Muscle layer of colon (tissue), 2 donors: Measurements from ENCODE around the gene DAPK1.
A peak's percentile ranks its signal among the peaks of the same experiment; 100 is the strongest.

Experiments used
- H3K27ac ChIP-seq: one replicate; pipeline ENCODE4 v1.7.0; 2013; ENCODE audit warnings: low read depth, mild to moderate bottlenecking, low read length, moderate library complexity
- H3K27me3 ChIP-seq, 2 donors: one replicate each; pipeline ENCODE4 v1.7.0; 2013; ENCODE audit warnings: low read length in 2 of 2, mild to moderate bottlenecking in 2 of 2; ENCODE audit not compliant: insufficient read depth in 2 of 2, control insufficient read depth in 1 of 2
- H3K36me3 ChIP-seq: one replicate; pipeline ENCODE4 v1.7.0; 2013; ENCODE audit warnings: mild to moderate bottlenecking, low read length; ENCODE audit not compliant: insufficient read depth
- H3K4me1 ChIP-seq: one replicate; pipeline ENCODE4 v1.7.0; 2013; ENCODE audit warnings: mild to moderate bottlenecking, low read length; ENCODE audit not compliant: insufficient read depth
- H3K4me3 ChIP-seq, 2 donors: one replicate each; pipeline ENCODE4 v1.7.0; 2013; ENCODE audit warnings: low read length in 2 of 2, low read depth in 1 of 2, mild to moderate bottlenecking in 1 of 2, moderate library complexity in 1 of 2
- H3K9ac ChIP-seq: one replicate; pipeline ENCODE4 v1.7.0; 2013; ENCODE audit warnings: low read length
- H3K9me3 ChIP-seq: one replicate; pipeline ENCODE4 v1.7.0; 2013; ENCODE audit warnings: mild to moderate bottlenecking, low read length
- donor health status: abdominal sarcoma.
- donor health status: Adenocarcinoma of cecum.

DAPK1 gene

DNA sequence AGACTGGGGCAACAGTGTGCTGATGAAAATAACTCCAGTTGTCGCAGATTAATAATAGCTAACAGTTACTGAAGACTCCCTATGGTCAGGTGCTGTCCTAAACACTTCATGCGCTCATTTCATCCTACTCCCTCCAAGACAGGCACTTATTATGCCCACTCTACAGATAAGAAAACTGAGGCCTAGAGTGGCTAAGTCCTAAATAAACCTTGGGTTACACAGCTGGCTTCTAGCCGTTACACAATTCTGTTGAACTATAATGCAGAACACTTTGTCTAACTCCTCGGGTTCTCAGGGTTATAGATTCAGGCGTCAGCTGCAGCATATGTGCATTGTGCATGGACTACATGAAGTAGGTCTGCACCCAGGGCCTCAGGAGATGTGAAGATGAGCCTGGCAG lies 103.9 kb downstream of the DAPK1 start:
- Histone ChIP-seq H3K9ac (no peak overlapping the region), H3K4me1 (peaks cover 87% of the 10 kb centered on the region), H3K9me3 (no peaks in the 10 kb centered on the region), H3K27ac (no peak overlapping the region), H3K4me3 (no peak overlapping the region), H3K36me3 (peaks cover 11% of the 10 kb centered on the region), H3K27me3 (no peaks in the 10 kb centered on the region)

DNA sequence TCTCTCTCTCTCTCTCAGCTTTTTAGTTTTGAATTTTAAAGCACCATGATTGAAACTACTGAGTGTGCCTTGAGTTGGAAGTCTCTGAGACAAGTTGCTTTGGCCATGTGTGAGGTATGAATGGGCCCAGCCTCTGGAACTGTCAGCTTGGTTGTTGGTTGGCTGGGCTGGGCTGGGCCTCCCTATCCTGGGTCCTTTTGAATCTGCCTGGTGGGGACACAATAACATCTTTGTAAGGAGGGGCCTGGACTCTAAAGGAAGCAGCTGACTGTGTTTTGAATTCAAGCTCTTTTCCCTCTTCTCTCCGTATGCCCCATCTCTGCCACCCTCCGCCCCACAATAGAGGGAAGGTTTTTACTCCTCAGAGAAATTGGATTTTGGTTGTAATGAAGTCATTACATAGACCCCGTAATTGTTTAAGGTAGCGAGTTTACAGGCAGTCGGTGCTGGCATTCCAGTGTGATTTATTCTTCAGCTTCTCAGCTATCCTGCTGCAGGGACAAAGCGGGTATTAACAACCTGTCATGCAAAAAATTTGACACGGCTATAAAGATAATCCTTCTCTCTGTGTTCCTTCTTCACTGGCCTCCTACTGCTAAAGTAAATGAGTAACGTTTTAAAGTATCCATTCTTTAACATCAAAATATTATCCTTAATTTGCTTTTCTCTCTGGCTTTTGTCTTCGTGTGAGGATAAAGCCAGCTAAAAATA lies 105.4 kb downstream of the DAPK1 start:
- Histone ChIP-seq H3K4me3 (no peak overlapping the region), H3K9ac (no peak overlapping the region), H3K9me3 (no peaks in the 10 kb centered on the region), H3K27ac (peak overlapping the region; percentile 16), H3K27me3 (no peaks in the 10 kb centered on the region), H3K4me1 (peaks cover 85% of the 10 kb centered on the region), H3K36me3 (peaks cover 11% of the 10 kb centered on the region)

DNA sequence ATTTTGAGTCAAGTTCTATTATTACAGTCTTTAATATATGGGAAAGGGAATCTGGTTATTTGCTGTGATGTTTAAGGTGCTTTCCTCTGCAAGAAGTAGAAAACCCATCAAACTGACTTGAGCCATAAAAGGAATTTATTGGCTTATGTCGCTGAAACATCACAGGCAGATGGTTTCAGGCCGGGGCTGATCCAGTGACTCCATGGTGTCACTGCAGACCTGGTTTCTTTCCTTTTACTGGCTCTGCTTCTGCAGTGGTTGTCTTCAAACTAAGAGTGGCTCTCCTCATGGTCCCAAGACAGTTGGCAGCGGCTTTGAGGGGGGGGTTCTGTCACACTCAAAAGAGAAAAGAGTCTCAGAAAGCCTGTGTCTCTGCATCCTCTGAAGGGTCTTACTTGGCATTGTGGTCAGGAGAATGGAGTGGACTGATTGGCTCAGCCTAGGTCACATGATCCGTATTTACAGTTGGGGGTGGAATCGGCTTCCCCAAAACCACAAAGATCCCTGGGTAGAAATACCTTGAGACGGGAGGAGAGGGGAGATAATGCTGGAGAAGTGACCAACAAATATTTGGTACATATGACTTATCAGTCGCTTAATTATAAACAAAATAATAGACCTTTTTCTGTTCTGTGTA lies 106.3 kb downstream of the DAPK1 start:
- Histone ChIP-seq H3K36me3 (peaks cover 15% of the 10 kb centered on the region), H3K27ac (peak overlapping the region; percentile 27), H3K9ac (no peak overlapping the region), H3K27me3 (no peaks in the 10 kb centered on the region), H3K4me3 (no peak overlapping the region), H3K9me3 (no peaks in the 10 kb centered on the region), H3K4me1 (peaks cover 84% of the 10 kb centered on the region)

DNA sequence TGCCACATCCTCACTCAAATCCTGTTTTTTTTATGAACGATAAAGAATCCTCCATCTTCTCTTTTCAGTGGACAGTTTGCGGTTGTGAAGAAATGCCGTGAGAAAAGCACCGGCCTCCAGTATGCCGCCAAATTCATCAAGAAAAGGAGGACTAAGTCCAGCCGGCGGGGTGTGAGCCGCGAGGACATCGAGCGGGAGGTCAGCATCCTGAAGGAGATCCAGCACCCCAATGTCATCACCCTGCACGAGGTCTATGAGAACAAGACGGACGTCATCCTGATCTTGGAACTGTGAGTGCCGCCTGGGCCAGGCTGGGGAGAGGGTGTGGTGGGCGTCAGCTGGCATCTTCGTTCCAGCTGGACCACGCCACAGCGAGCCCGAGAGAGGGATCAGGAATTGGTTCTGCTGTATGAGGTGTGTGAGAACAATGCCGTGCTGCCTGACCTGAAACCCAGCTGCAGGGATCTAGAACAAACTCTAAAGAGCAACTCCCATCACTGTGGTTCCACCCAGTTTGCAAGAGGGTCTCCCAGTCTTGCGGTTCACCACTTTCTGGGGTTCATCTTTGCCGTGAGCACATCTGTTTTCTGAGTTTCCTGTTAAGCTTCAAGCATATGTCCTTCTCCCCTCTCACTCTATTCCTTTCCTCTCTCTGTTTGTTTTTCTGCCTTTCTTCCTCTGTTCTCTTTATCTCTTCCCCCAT lies 107.4 kb downstream of the DAPK1 start:
- Histone ChIP-seq H3K9me3 (no peaks in the 10 kb centered on the region), H3K27ac (peak overlapping the region; percentile 31), H3K27me3 (no peaks in the 10 kb centered on the region), H3K36me3 (peaks cover 15% of the 10 kb centered on the region), H3K4me1 (peaks cover 83% of the 10 kb centered on the region), H3K9ac (no peak overlapping the region), H3K4me3 (no peak overlapping the region)

DNA sequence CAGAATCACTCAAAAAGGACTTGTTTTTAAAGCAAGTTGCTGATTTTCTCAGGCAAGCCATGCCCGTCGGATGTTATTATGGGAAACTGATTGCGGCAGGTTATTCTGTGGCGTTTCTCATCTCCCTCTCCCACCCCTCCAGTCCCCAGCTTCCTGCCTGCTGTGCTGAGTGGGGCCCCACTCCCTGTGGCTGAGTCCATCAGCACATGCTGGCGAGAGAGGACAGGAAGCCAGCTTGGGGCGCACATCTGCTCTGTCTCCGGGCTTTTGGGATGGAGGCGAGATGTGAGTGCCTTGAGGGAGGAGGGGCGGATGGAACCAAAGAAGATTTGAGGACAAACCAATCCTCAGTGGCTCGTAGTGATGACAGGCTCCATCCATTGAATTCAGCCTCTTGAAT lies 108.0 kb downstream of the DAPK1 start:
- Histone ChIP-seq H3K4me1 (peaks cover 83% of the 10 kb centered on the region), H3K27me3 (no peaks in the 10 kb centered on the region), H3K36me3 (peaks cover 15% of the 10 kb centered on the region), H3K4me3 (no peak overlapping the region), H3K9me3 (no peaks in the 10 kb centered on the region), H3K9ac (no peak overlapping the region), H3K27ac (peak overlapping the region; percentile 31)

DNA sequence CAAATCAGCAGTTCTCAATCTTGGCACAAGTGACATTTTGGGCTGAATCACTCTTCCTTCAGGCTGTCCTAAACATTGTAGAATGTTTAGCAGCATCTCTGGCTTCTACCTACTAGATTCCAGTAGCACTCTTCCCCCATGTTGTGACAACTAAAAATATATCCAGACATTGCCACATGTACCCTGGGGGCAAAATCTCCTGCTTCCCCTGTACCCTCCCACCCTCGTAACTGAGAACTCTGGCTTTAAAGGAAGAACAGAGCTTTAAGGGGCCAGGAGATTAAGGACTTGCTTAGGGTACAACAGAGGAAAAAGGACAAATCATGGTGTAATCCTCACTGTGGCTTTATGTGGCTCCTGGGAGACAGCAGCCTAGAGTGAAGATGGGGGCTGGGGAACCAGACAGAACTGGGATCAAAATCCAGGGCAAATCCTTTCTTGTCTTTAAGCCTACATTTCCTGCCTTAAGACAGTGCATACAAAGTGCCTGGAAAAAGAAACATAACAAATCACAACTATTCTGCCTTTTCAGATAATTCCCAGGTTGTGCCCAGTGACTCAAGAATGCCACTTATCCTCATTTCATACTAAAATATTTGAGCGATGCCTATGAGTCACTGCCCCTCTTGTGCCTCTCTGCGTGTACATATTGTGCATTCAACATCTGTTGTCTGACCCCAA lies 109.3 kb downstream of the DAPK1 start:
- Histone ChIP-seq H3K4me3 (no peak overlapping the region), H3K9ac (no peak overlapping the region), H3K9me3 (no peaks in the 10 kb centered on the region), H3K27ac (peak overlapping the region; percentile 53), H3K36me3 (peaks cover 15% of the 10 kb centered on the region), H3K27me3 (no peaks in the 10 kb centered on the region), H3K4me1 (peaks cover 72% of the 10 kb centered on the region)

DNA sequence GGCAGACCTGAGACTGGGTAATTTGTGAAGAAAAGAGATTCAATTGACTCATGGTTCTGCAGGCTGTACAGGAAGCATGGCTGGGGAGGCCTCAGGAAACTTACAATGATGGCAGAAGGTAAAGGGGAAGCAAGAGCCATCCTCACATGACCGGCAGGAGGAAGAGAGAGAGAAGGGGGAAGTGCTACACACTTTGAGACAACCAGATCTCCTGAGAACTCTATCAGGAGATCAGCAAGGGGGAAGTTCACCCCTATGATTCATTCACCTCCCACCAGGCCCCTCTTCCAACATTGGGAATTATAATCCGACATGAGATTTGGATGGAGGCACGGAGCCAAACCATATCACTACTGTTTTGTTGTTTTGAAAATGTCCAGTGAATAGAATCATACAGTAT lies 110.2 kb downstream of the DAPK1 start:
- no peak overlapping the region for H3K4me3 ChIP-seq
- H3K36me3 ChIP-seq, result peaks cover 15% of the 10 kb centered on the region
- H3K9ac ChIP-seq, result no peak overlapping the region
- no peaks in the 10 kb centered on the region for H3K9me3 ChIP-seq
- no peak overlapping the region for H3K27ac ChIP-seq
- peaks cover 70% of the 10 kb centered on the region for H3K4me1 ChIP-seq
- no peaks in the 10 kb centered on the region for H3K27me3 ChIP-seq

DNA sequence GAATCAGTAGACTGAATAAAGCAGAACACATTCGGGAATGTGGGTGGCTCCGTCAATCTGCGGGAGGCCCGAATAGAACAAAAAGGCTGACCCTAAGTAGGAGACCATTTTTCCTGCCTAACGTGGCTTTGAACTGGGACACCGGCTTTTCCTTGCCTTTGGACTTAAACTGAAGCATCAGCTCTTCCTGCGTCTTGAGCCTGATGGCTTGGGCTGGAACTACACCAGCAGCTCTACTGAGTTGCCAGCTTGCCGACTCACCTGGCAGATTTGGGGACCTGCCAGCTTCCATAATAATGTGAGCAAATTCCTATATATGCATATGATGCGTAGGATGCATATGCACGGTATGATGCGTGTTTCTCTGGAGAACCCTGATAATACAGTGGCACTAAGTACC lies 111.3 kb downstream of the DAPK1 start:
- Histone ChIP-seq H3K9me3 (no peaks in the 10 kb centered on the region), H3K9ac (no peak overlapping the region), H3K27me3 (no peaks in the 10 kb centered on the region), H3K27ac (no peak overlapping the region), H3K36me3 (peaks cover 15% of the 10 kb centered on the region), H3K4me1 (peaks cover 70% of the 10 kb centered on the region), H3K4me3 (no peak overlapping the region)

DNA sequence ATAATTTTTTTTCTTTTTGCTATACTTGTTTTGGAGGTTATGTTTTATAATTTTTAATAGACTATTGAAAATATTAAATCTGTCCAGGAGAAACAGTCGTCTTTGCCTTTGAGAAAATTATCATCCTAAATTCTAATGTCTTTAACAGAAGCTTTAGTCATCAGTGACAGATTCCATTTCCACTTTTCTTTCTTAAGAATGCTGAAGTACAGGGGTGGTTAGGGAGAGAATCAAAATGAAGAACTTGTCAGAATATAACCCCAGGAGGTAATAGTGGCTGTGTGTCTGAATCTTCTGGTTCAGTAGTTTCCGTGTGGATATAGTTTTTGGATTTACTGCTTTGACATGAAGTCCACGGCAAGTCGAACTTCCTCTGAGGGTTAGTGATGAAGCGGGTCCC lies 111.8 kb downstream of the DAPK1 start:
- H3K27ac ChIP-seq, result no peak overlapping the region
- H3K4me1 ChIP-seq, result peaks cover 69% of the 10 kb centered on the region
- no peak overlapping the region for H3K4me3 ChIP-seq

DNA sequence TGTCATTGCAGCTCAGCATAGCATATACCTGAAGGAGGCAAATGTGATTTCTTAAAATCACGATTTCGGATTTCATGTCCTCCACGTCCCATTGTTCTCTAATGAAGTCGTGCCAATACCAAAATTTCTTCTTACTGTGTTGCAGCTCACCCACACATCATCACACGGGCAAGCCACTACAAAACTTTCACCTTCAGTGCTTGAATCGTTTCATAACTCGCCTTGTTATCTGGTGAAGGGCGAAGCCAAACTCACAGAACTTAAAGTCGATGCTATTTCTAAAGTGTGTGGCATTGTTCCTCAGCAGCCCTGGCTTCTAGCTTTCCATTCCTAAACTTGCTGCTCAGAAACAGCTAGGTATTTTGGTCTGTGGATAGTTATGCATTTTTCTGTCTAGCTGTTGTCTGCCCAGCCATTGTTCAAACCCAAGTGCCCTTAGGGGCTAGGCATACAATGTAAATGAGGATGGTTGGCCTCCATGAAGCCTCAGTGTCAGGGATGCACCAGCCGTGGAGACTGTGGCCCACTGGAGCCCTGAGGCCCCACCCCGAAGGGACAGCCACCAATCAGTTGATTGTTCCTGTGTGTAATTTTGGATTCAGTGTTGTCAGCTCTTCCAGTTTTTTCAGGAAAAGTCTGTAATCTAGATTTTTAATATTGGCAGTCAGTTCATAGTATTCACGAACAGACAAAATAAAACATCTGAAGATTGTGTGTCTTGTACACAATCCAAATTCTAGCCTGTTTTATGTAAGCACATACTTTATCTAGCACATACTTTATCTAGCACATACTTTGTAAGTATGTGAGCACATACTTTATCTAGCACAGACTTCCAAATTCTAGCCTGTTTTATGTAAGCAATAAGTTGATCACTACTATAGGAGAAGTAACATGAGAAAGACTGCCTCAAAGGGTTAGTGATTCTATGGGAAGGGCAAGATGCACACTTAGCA lies 112.8 kb downstream of the DAPK1 start:
- Histone ChIP-seq H3K9ac (no peak overlapping the region), H3K9me3 (no peaks in the 10 kb centered on the region), H3K27me3 (no peaks in the 10 kb centered on the region), H3K4me1 (peaks cover 69% of the 10 kb centered on the region), H3K4me3 (no peak overlapping the region), H3K36me3 (peaks cover 8% of the 10 kb centered on the region), H3K27ac (no peak overlapping the region)

More for the DNA sequence above, 111.8 kb downstream of the DAPK1 start:
- Histone ChIP-seq H3K9me3 (no peaks in the 10 kb centered on the region), H3K9ac (no peak overlapping the region), H3K36me3 (peaks cover 15% of the 10 kb centered on the region), H3K27me3 (no peaks in the 10 kb centered on the region)
